ENCODE measurements around the gene GLB1L3.

Gene GLB1L3

GRCh38 chr11:134365011-134365925 is 89.1 kb downstream of the GLB1L3 start:
- DNase-seq = no peak

GRCh38 chr11:134366254-134366653 is 90.1 kb downstream of the GLB1L3 start:
- DNase-seq = no peak

GRCh38 chr11:134367781-134368180 is 91.6 kb downstream of the GLB1L3 start:
- no peak for DNase-seq
